ENCODE measurements around the gene PDS5A. TPM values are rescaled to one million over a fixed set of nuclear protein-coding genes. Genes with fewer than 3 reads are reported as not detected.
"Not testable (repeated sequence)": the region's sequence is repeated elsewhere in the genome, so short reads cannot be mapped to it uniquely, and the experiment has no call there.

Gene PDS5A
- total RNA-seq, 2 donors from 2014 or later, result 102 to 109 TPM

DNA sequence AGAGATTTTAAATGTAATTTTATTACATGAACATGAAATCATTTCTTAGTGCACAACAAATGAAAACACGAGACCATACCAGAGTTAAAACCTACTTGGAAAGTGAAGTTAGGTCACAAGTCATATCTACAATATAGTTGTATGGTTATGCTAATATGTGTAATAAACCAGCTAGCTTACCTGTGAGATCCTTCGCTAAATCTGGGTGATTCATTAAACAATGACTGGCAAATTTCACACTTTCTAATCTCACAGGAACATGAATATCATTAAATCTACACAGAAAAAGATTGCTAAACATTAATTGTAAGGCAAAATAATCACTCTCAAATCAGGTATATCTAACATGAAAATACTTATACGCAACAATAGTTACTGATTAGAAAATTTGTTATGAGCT is 67.6 kb downstream of the PDS5A start:
- no peak for ATAC-seq
- H3K4me1 Mint-ChIP-seq, result peaks cover 3% of the 10 kb centered on the region
- no peaks in the 10 kb centered on the region for H3K27me3 Mint-ChIP-seq
- no peak overlapping the region for H3K4me3 Mint-ChIP-seq
- peaks cover 4% of the 10 kb centered on the region for H3K36me3 Mint-ChIP-seq (ENCODE audit: low read depth)
- DNase-seq, result no peak
- H3K27ac Mint-ChIP-seq, result no peak overlapping the region
- H3K9me3 ChIP-seq (ENCODE audit: control insufficient read depth, low read length, poor library complexity, severe bottlenecking), result no peaks in the 10 kb centered on the region

DNA sequence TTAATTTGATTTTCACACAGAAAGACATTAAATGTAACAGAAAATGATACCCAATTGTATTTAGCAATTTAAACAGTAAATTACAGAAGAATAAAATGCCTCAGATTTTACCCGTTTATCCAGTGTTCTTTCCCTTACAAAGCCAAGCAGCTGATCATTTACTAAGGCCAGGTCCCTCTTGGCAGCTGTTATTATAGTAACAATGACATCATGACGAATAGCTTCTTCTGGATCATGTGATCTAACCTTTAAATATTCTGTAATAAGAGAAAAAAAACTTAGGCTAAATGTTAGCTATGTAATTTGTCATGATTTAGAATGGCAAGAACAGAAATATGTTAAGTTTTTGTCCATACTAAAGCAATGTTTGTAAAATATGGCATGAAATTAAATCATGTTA is 69.4 kb downstream of the PDS5A start:
- DNase-seq (no peak), ATAC-seq (no peak)
- no peaks in the 10 kb centered on the region for H3K9me3 ChIP-seq (ENCODE audit: control insufficient read depth, low read length, poor library complexity, severe bottlenecking)
- H3K4me1 Mint-ChIP-seq, result peaks cover 3% of the 10 kb centered on the region
- H3K36me3 Mint-ChIP-seq (ENCODE audit: low read depth), result peaks cover 4% of the 10 kb centered on the region
- no peak overlapping the region for H3K4me3 Mint-ChIP-seq
- H3K27ac Mint-ChIP-seq, result no peak overlapping the region
- H3K27me3 Mint-ChIP-seq, result no peaks in the 10 kb centered on the region

DNA sequence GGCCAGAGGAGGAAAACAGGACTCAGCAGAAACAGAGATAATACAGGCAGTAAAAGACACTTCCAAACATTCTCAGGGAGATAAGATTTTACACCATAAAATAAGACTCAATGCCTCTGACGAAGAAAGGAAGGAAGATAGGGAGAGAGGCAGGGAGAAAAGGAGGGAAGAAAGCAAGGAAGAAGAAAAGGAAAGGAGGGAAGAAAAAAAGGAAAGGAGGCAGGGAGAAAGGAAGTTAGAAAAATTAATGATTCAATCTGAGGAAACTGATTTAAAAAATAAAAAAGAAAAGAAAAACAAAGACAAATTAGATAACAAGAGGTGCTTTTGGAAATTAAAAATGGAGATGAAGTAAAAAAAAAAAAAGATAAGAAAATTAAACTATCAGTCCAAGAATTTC is 72.1 kb downstream of the PDS5A start:
- no peak for DNase-seq

DNA sequence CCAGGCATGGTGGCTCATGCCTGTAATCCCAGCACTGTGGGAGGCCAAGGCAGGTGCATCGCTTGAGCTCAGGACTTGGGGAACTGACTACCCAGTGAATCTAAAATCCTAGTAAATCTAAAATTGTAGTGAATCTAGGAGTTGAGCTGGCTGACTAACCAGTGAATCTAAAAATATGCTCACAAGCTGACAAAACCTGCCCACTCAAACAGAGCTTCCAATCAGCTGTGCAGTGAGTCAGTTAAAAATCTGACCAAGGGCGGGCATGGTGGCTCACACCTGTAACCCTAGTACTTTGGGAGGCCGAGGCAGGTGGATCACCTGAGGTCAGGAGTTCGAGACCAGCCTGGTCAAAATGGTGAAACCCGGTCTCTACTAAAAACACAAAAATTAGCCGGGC is 72.7 kb downstream of the PDS5A start:
- ATAC-seq, result not testable (repeated sequence)

More for the DNA sequence above, 72.1 kb downstream of the PDS5A start:
- Mint-ChIP-seq H3K27ac (peak overlapping the region; percentile 87), H3K27me3 (no peaks in the 10 kb centered on the region), H3K4me1 (no peaks in the 10 kb centered on the region), H3K4me3 (no peak overlapping the region), H3K36me3 (ENCODE audit: low read depth) (peaks cover 4% of the 10 kb centered on the region)
- no peaks in the 10 kb centered on the region for H3K9me3 ChIP-seq (ENCODE audit: control insufficient read depth, low read length, poor library complexity, severe bottlenecking)
- no peak for ATAC-seq

DNA sequence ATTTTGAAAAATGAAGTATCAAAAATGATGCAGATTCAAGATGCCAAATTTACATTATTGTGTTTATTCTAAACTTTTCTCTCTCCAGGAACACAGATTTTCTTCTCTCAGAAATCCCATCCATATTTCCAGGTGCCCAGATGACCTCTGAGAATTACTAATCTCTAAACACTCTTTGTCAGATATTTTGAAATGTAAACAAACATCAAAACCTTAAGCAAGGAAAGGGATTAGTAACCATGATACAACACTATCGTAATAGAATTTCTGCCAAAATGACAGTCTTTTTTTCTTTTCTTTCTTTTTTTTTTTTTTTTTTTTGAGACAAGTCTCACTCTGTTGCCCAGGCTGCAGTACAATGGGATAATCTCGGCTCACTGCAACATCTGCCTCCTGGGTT is 76.7 kb downstream of the PDS5A start:
- H3K9me3 ChIP-seq (ENCODE audit: control insufficient read depth, low read length, poor library complexity, severe bottlenecking), result no peaks in the 10 kb centered on the region
- DNase-seq, result no peak
- Mint-ChIP-seq H3K27me3 (no peaks in the 10 kb centered on the region), H3K27ac (peak overlapping the region; percentile 32), H3K4me3 (no peak overlapping the region), H3K4me1 (peaks cover 2% of the 10 kb centered on the region), H3K36me3 (ENCODE audit: low read depth) (peaks cover 4% of the 10 kb centered on the region)
- no peak for ATAC-seq

More for the DNA sequence above, 72.7 kb downstream of the PDS5A start:
- H3K9me3 ChIP-seq (ENCODE audit: control insufficient read depth, low read length, poor library complexity, severe bottlenecking); DNase-seq; H3K4me1 Mint-ChIP-seq; H3K4me3 Mint-ChIP-seq; H3K27me3 Mint-ChIP-seq; H3K36me3 Mint-ChIP-seq (ENCODE audit: low read depth): not testable (repeated sequence)
- H3K27ac Mint-ChIP-seq, result peak overlapping the region; percentile 87

DNA sequence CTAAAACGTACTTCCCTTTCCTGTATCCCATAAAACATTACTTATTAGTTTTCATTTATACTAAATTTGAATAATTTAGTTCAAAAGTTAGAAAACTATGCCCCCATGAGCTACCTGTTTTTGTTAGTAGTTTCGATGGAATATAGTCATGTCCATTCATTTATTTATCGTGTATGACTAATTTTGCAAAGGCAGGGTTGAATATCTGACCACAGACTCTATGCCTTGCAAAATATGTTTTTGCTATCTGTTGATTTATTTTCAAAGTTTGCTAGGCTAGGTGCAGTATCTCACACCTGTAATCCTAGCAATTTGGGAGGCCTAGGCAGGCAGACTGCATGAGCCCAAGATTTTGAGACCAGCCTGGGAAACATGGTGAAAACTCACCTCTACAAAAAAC is 78.4 kb downstream of the PDS5A start:
- Mint-ChIP-seq H3K27me3 (no peaks in the 10 kb centered on the region), H3K4me3 (no peak overlapping the region), H3K36me3 (ENCODE audit: low read depth) (no peaks in the 10 kb centered on the region), H3K4me1 (peaks cover 2% of the 10 kb centered on the region), H3K27ac (no peak overlapping the region)
- DNase-seq (no peak), ATAC-seq (no peak)
- H3K9me3 ChIP-seq (ENCODE audit: control insufficient read depth, low read length, poor library complexity, severe bottlenecking), result no peaks in the 10 kb centered on the region

DNA sequence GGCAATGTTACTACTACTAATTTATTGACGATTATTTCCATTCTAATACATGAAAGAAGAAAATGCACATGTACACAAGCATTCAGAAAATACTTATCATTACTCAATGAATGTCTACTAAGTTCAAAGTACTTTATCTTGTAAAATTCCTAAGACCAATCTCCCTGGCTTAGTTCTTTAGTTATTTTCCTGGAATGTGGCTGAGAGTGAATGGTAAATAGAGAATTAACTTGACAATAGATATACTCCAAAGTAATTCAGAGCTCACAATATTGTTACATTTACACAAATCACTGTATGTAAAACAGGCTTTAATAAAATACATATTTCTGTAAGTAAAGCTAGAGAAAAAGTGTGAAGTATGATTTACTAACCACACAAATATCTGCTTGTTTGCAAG is 79.7 kb downstream of the PDS5A start:
- Mint-ChIP-seq H3K27ac (no peak overlapping the region), H3K36me3 (ENCODE audit: low read depth) (no peaks in the 10 kb centered on the region), H3K4me3 (no peak overlapping the region), H3K4me1 (peaks cover 2% of the 10 kb centered on the region), H3K27me3 (no peaks in the 10 kb centered on the region)
- DNase-seq (no peak), ATAC-seq (no peak)
- H3K9me3 ChIP-seq (ENCODE audit: control insufficient read depth, low read length, poor library complexity, severe bottlenecking), result no peaks in the 10 kb centered on the region

DNA sequence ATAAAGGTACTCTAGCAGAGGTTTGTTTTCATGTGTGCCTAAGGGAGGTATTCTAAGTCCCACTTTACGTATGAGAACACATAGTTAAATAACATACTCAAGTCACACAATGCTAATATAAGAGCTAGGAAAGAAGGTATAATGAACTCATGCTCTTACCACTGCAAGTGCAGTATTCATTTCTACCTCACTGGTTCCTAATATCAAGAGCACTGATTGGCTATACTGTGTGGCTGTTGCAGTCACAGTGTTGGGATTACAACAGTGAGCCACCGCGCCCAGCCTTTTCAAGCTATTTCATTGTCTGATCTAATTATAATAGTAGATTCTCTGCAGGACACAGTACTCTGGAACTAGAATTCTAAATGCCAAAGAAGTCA is 84.0 kb downstream of the PDS5A start:
- DNase-seq (no peak), ATAC-seq (no peak)
- Mint-ChIP-seq H3K27me3 (no peaks in the 10 kb centered on the region), H3K27ac (peak overlapping the region; percentile 21), H3K4me3 (no peak overlapping the region), H3K4me1 (peaks cover 3% of the 10 kb centered on the region), H3K36me3 (ENCODE audit: low read depth) (peaks cover 4% of the 10 kb centered on the region)
- H3K9me3 ChIP-seq (ENCODE audit: control insufficient read depth, low read length, poor library complexity, severe bottlenecking), result no peaks in the 10 kb centered on the region

DNA sequence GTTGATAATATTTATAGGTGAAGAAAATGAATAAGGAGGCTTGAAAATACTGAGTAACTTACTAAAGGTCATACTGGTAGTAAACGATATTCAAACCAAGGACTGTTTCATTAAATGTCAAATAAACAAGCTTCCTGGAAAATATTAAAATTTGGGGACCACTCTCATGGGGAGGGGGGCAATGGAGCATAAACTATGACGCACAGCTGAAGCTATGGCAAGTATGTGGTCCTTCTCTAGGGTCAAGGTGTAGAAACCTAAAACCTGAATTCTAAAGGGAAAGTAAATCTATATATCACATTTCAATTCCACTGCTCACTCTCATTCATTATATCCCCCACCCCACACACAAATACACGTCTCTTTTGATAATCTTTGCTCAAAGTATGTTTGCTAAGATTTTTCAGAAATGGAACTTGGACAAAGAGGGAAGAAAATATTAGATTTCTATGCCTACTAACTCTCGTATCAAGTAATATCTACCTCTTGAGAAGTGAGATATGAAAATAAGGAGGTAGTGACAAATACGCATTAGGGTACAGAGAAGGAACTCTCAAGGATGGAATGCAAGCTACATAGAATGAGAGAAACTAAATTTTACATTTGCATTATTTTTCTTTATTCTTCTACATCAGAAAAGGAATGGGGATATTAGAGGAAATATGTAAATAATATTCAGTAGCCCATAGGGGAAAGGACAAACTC is 84.6 kb downstream of the PDS5A start:
- Mint-ChIP-seq H3K27me3 (no peaks in the 10 kb centered on the region), H3K4me1 (peaks cover 6% of the 10 kb centered on the region), H3K27ac (no peak overlapping the region), H3K4me3 (no peak overlapping the region), H3K36me3 (ENCODE audit: low read depth) (peaks cover 7% of the 10 kb centered on the region)
- H3K9me3 ChIP-seq (ENCODE audit: control insufficient read depth, low read length, poor library complexity, severe bottlenecking), result no peaks in the 10 kb centered on the region
- ATAC-seq (no peak), DNase-seq (no peak)

DNA sequence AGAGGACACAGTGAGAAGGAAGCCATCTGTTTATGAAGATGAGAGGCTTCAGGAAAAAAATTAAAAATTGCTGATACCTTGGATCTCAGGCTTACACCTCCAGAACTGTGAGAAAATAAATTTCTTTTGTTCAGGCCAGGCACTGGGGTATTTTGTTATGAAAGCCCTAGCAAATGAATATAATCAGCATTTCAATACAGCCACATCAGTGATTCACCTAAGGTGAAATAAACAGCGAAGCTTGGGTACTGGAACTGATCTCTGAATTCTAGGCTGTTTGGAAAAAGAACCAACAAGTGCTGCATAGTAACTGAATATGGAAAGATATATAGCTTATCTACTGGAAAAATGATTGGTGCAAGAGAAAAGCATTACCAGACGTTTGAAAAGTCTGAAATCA is 88.5 kb downstream of the PDS5A start:
- Mint-ChIP-seq H3K27me3 (no peaks in the 10 kb centered on the region), H3K4me1 (peaks cover 12% of the 10 kb centered on the region), H3K36me3 (ENCODE audit: low read depth) (peaks cover 13% of the 10 kb centered on the region), H3K27ac (peak overlapping the region; percentile 34), H3K4me3 (no peak overlapping the region)
- no peaks in the 10 kb centered on the region for H3K9me3 ChIP-seq (ENCODE audit: control insufficient read depth, low read length, poor library complexity, severe bottlenecking)
- ATAC-seq (no peak), DNase-seq (no peak)

DNA sequence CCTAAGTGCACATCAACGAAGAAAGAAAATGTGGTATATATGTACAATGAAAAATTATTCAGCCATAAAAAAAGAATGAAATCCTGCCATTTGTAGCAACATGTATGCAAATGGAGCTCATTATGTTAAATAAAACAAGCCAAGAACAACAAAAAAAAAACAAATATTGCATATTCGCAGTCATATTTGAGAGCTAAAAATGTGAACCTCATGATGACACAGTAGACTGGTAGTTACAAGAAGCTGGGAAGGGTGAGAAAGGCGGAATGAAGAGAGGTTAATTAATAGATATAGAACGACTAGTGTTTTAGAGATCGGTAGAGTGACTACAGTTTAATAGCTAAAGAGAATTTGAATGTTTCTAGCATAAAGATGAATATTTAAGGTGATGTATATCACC is 89.2 kb downstream of the PDS5A start:
- peaks cover 12% of the 10 kb centered on the region for H3K4me1 Mint-ChIP-seq
- no peak for DNase-seq
- ATAC-seq, result no peak
- H3K36me3 Mint-ChIP-seq (ENCODE audit: low read depth), result peaks cover 13% of the 10 kb centered on the region
- no peaks in the 10 kb centered on the region for H3K9me3 ChIP-seq (ENCODE audit: control insufficient read depth, low read length, poor library complexity, severe bottlenecking)
- no peaks in the 10 kb centered on the region for H3K27me3 Mint-ChIP-seq
- H3K4me3 Mint-ChIP-seq, result no peak overlapping the region
- H3K27ac Mint-ChIP-seq, result peak overlapping the region; percentile 24

DNA sequence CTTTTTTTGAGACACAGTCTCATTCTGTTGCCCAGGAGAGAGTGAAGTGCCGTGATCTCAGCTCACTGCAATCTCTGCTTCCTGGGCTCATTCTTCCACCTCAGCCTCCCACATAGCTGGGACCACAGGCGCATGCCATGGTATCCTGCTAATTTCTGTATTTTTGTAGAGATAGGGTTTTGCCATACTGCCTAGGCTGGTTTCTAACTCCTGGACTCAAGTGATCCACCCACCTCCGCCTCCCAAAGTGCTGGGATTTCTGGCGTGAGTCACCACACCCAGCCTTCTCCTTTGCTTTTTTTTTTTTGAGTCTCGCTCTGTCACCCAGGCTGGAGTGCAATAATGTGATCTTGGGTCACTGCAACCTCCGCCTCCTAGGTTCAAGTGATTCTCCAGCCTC is 94.1 kb downstream of the PDS5A start:
- Mint-ChIP-seq H3K27ac (peak overlapping the region; percentile 86), H3K4me3 (no peak overlapping the region), H3K4me1 (peaks cover 21% of the 10 kb centered on the region), H3K27me3 (no peaks in the 10 kb centered on the region), H3K36me3 (ENCODE audit: low read depth) (peaks cover 18% of the 10 kb centered on the region)
- H3K9me3 ChIP-seq (ENCODE audit: control insufficient read depth, low read length, poor library complexity, severe bottlenecking), result no peaks in the 10 kb centered on the region
- ATAC-seq, result no peak
- DNase-seq, result no peak

DNA sequence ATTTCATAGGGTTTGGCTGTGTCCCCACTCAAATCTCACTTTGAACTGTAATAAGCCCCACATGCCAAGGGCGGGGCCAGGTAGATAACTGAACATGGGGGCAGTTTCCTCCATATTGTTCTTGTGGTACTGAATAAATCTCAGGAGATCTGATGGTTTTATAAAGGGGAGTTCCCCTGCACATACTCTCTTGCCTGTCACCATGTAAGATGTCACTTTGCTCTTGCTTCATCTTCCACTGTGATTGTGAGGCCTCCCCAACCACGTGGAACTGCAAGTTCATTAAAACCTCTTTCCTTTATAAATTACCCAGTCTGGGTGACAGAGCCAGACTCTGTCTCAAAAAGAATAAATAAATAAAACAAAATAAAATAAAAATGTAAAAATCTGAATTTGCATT is 95.9 kb downstream of the PDS5A start:
- ATAC-seq, result no peak
- Mint-ChIP-seq H3K27me3 (no peaks in the 10 kb centered on the region), H3K36me3 (ENCODE audit: low read depth) (peaks cover 15% of the 10 kb centered on the region), H3K27ac (no peak overlapping the region), H3K4me3 (peak overlapping the region; percentile 33), H3K4me1 (peaks cover 16% of the 10 kb centered on the region)
- DNase-seq, result no peak
- no peaks in the 10 kb centered on the region for H3K9me3 ChIP-seq (ENCODE audit: control insufficient read depth, low read length, poor library complexity, severe bottlenecking)

DNA sequence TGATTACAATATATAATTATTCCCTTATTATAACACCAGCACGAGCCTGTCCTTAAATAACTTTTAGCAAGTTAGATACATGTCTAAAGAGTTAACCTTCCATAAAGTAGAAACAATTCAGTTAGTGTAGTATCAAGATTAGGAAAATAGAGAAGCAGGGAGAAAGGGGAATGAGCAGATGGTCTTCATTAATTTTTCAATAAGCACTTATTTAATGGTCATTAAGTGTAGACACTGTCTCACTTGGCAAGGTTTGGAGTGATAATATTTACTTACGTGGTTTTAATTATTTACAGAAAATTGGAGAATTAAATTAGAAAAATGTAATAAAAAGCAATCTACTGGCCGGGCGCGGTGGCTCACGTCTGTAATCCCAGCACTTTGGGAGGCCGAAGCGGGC is 99.7 kb downstream of the PDS5A start:
- H3K4me3 Mint-ChIP-seq, result no peak overlapping the region
- no peaks in the 10 kb centered on the region for H3K9me3 ChIP-seq (ENCODE audit: control insufficient read depth, low read length, poor library complexity, severe bottlenecking)
- no peak overlapping the region for H3K27ac Mint-ChIP-seq
- peaks cover 11% of the 10 kb centered on the region for H3K36me3 Mint-ChIP-seq (ENCODE audit: low read depth)
- H3K4me1 Mint-ChIP-seq, result peaks cover 27% of the 10 kb centered on the region
- H3K27me3 Mint-ChIP-seq, result no peaks in the 10 kb centered on the region
- ATAC-seq, result no peak
- DNase-seq, result no peak

Data from T-helper 17 cell (primary cell).